ENCODE results near the gene TYRP1.

Gene TYRP1

GRCh38 chr9:12737871-12738270, 44.7 kb downstream of the TYRP1 start:
- no peak for DNase-seq

GRCh38 chr9:12739014-12739652, 45.9 kb downstream of the TYRP1 start:
- no peak for DNase-seq

GRCh38 chr9:12740845-12741244, 47.7 kb downstream of the TYRP1 start:
- no peak for DNase-seq

GRCh38 chr9:12748016-12748415, 54.8 kb downstream of the TYRP1 start:
- DNase-seq, result no peak

GRCh38 chr9:12748954-12749353, 55.8 kb downstream of the TYRP1 start:
- DNase-seq, result no peak

- no peak for DNase-seq
Observed at GRCh38 chr9:12753931-12754330, 60.7 kb downstream of the TYRP1 start.

GRCh38 chr9:12759761-12760160, 66.6 kb downstream of the TYRP1 start:
- no peak for DNase-seq
